MM.1S (cell line): ENCODE results near the gene APBB3.

Experiments
- CTCF ChIP-seq: fragments of 300-600 bp; sonication (generic); IDR thresholded peaks from 2 replicates; pipeline ENCODE4 v1.5.1; 2016; ENCODE audit warnings: antibody characterized with exemption, low read length, mixed read lengths
- EZH2 ChIP-seq: fragments of 300-600 bp; sonication (generic); optimal IDR thresholded peaks from 2 replicates; pipeline ENCODE3; 2017; ENCODE audit warnings: low read depth, mild to moderate bottlenecking, antibody characterized with exemption, low read length, mixed read lengths

DNA sequence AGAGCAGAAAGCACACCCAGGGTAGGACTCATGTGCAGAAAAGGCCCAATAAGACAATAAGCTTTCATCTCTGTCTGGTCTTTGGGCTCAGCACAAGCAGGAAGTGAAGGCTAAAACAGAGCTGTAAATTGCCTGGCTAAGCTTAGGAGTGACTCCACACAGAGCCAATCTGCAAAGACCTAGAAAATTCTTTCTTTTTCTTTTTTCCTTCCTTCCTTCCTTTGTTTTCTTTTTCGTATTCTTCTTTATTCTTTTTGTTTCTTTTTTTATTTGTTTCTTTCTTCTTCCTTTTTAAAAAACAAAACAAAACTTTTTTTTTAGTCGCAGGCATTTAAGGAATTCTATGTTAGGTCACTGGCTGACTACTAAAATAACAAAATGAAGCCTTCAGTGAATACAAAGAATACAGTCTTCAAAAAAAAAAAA lies 12.4 kb upstream of the APBB3 start:
- TF ChIP-seq CTCF (no peak), EZH2 (no peak)
